ENCODE results near the gene CERS6. TPM values are rescaled to one million over a fixed set of nuclear protein-coding genes. Genes with fewer than 3 reads are reported as not detected.

CERS6 gene
- total RNA-seq, 1 donor from 2014 or later, result 36.4 TPM

DNA sequence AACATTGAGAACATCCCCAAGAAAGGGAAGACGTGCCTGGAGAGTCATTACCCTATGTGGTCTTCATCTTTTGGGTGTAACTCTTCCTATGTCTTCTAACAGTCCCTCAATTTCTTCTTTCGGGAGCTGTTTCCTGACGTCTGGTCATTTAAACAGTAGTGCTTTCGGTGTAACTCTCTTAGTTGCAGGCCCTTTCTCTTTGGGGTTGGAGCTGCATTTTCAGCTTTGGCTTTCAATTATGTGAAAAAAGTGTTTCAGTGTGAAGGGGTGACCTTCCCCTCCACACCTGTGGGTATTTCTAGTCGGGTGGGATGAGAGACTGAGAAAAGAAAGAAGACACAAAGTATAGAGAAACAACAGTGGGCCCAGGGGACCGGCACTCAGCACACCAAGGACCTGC is 105.9 kb downstream of the CERS6 start:
- Mint-ChIP-seq H3K4me1 (ENCODE audit: unreplicated experiment) (peaks cover 54% of the 10 kb centered on the region), H3K4me3 (ENCODE audit: unreplicated experiment) (no peak overlapping the region), H3K9me3 (ENCODE audit: unreplicated experiment) (no peaks in the 10 kb centered on the region), H3K36me3 (ENCODE audit: low read depth, unreplicated experiment) (peaks cover 22% of the 10 kb centered on the region), H3K27me3 (ENCODE audit: unreplicated experiment) (peaks cover 2% of the 10 kb centered on the region), H3K27ac (ENCODE audit: unreplicated experiment) (no peak overlapping the region)
- no peak for DNase-seq (ENCODE audit: low spot score)
- no peak for TF ChIP-seq CTCF (IDR thresholded peaks at IDR 0.05; ENCODE audit: unreplicated experiment)

- Mint-ChIP-seq H3K36me3 (ENCODE audit: low read depth, unreplicated experiment) (peaks cover 22% of the 10 kb centered on the region), H3K27ac (ENCODE audit: unreplicated experiment) (no peak overlapping the region), H3K9me3 (ENCODE audit: unreplicated experiment) (no peaks in the 10 kb centered on the region), H3K4me1 (ENCODE audit: unreplicated experiment) (peaks cover 56% of the 10 kb centered on the region), H3K27me3 (ENCODE audit: unreplicated experiment) (peaks cover 2% of the 10 kb centered on the region), H3K4me3 (ENCODE audit: unreplicated experiment) (no peak overlapping the region)
- DNase-seq (ENCODE audit: low spot score), result no peak
- TF ChIP-seq CTCF (IDR thresholded peaks at IDR 0.05; ENCODE audit: unreplicated experiment), result no peak
Measured at GRCh38 chr2:168562971-168563370, 106.9 kb downstream of the CERS6 start.

DNA sequence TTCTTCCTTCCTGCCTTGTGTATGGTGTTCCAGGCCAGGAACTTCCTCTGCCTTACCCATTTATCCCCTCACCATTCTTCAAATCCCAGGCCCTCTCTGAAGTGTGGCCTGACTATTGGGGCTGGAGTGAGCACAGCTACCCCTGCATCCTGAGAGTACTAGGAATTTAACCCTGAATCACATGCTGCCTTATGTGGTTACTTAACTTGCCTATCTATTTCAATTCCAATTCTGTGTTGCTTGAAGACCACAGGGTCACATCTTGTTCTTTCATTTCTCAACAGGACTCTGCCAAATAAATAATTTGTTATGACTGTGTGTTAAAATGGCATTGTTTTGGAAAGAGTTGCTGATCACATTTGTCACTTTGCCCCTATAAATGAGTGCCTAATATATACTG is 108.6 kb downstream of the CERS6 start:
- peaks cover 22% of the 10 kb centered on the region for H3K36me3 Mint-ChIP-seq (ENCODE audit: low read depth, unreplicated experiment)
- TF ChIP-seq CTCF (IDR thresholded peaks at IDR 0.05; ENCODE audit: unreplicated experiment), result no peak
- no peak for DNase-seq (ENCODE audit: low spot score)
- H3K27ac Mint-ChIP-seq (ENCODE audit: unreplicated experiment), result peak overlapping the region; percentile 72
- H3K9me3 Mint-ChIP-seq (ENCODE audit: unreplicated experiment), result no peaks in the 10 kb centered on the region
- H3K4me1 Mint-ChIP-seq (ENCODE audit: unreplicated experiment), result peaks cover 62% of the 10 kb centered on the region
- H3K4me3 Mint-ChIP-seq (ENCODE audit: unreplicated experiment), result peak overlapping the region; percentile 2
- H3K27me3 Mint-ChIP-seq (ENCODE audit: unreplicated experiment), result no peaks in the 10 kb centered on the region

- no peak for TF ChIP-seq CTCF (IDR thresholded peaks at IDR 0.05; ENCODE audit: unreplicated experiment)
- H3K27me3 Mint-ChIP-seq (ENCODE audit: unreplicated experiment), result no peaks in the 10 kb centered on the region
- no peak for DNase-seq (ENCODE audit: low spot score)
- H3K27ac Mint-ChIP-seq (ENCODE audit: unreplicated experiment), result peak overlapping the region; percentile 72
- H3K9me3 Mint-ChIP-seq (ENCODE audit: unreplicated experiment), result no peaks in the 10 kb centered on the region
- peaks cover 21% of the 10 kb centered on the region for H3K36me3 Mint-ChIP-seq (ENCODE audit: low read depth, unreplicated experiment)
- peaks cover 63% of the 10 kb centered on the region for H3K4me1 Mint-ChIP-seq (ENCODE audit: unreplicated experiment)
- no peak overlapping the region for H3K4me3 Mint-ChIP-seq (ENCODE audit: unreplicated experiment)
Measured at GRCh38 chr2:168565112-168565511, 109.0 kb downstream of the CERS6 start.

DNA sequence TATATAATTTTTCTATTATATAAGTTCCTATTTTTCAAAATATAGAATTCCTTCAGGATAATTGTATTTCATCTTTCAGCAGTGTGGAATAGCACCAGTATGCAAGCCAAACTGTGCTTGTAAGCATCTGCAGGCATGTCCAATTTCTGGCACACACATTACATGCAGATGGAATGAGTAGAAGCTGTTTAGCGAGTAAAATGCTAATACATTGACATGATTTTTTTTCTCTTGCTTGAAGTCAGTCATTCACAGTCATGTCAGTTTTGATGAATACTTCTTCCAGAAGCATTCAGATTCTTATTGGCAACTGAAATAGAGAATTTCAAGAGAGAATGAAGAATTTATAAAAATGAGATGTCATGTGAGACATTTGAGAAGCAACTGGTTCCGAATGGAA is 109.4 kb downstream of the CERS6 start:
- no peaks in the 10 kb centered on the region for H3K27me3 Mint-ChIP-seq (ENCODE audit: unreplicated experiment)
- H3K4me1 Mint-ChIP-seq (ENCODE audit: unreplicated experiment), result peaks cover 64% of the 10 kb centered on the region
- no peak overlapping the region for H3K4me3 Mint-ChIP-seq (ENCODE audit: unreplicated experiment)
- H3K27ac Mint-ChIP-seq (ENCODE audit: unreplicated experiment), result peak overlapping the region; percentile 72
- DNase-seq (ENCODE audit: low spot score), result no peak
- no peaks in the 10 kb centered on the region for H3K9me3 Mint-ChIP-seq (ENCODE audit: unreplicated experiment)
- H3K36me3 Mint-ChIP-seq (ENCODE audit: low read depth, unreplicated experiment), result peaks cover 17% of the 10 kb centered on the region
- TF ChIP-seq CTCF (IDR thresholded peaks at IDR 0.05; ENCODE audit: unreplicated experiment), result no peak

Data from endothelial cell (in vitro differentiated cells).